ENCODE results near the gene TCF3.
"Not testable (repeated sequence)": the region's sequence is repeated elsewhere in the genome, so short reads cannot be mapped to it uniquely, and the experiment has no call there.

TCF3 gene

DNA sequence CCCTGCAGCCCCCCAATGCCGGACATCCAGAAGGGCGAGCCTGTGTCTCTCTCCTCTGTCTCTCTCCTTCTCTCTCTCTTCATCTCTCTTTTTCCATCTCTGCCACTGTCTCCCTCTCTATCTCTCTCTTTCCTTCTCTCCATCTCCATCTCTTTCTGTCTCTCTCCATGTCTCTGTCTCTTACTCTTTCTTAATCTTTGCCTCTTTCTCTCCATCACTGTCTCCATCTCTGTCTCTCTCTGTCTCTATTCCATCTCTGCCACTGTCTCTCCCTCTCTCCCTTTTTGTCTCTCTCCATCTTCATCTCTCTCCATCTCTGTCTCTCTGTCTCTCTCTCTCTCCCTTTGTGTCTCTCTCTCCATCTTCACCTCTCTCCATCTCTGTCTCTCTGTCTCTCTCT lies 25.7 kb upstream of the TCF3 start:
- Mint-ChIP-seq H3K4me1 (ENCODE audit: low read depth) (no peaks in the 10 kb centered on the region), H3K27me3 (ENCODE audit: low read depth) (peaks cover 25% of the 10 kb centered on the region), H3K4me3 (no peak overlapping the region), H3K9me3 (no peaks in the 10 kb centered on the region), H3K36me3 (ENCODE audit: low read depth) (no peaks in the 10 kb centered on the region), H3K27ac (no peak overlapping the region)

DNA sequence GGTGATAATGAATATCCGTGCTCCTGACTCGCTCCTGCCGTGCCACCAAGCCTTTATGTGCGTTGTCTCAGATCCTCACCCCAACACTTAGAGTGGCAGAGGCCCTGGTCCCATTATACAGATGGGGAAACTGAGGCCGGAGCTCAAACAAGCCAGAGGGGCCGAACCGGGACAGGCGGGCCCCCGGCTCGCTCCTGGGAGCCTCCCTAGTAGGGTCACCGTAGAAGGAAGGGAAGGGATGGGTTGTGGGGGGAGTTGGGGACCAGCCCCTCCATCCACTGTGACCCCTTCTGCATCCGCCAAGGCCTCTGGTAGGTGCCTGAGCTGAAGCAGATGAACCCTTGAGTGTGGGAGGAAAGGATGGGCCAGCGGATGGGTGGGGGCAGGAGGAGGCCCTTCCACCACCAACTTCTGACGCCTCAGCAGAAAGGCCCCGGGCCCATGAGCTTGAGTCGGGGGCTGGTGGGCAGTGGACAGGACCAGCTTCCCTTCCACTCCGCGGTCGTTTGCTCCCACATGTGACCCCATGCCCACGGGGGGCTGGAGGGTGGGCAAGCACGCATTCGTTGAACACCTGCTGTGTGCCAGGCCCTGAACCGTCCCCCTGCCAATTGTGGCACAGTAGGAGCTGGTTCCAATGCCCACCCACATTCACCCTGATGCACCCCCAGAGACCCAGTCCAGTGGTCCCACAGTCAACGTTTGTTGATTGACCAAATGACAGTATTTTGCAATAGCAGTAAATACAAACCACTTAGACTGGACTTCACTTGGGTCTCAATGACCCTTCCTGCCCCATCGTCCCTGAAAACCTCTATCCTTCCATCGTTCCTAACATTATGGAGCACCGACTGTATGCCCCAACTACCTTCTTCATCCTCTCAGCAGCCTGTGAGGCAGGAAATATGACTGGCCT lies 24.2 kb upstream of the TCF3 start:
- Mint-ChIP-seq H3K9me3 (no peaks in the 10 kb centered on the region), H3K27me3 (ENCODE audit: low read depth) (peaks cover 28% of the 10 kb centered on the region), H3K27ac (no peak overlapping the region), H3K36me3 (ENCODE audit: low read depth) (no peaks in the 10 kb centered on the region), H3K4me1 (ENCODE audit: low read depth) (no peaks in the 10 kb centered on the region), H3K4me3 (no peak overlapping the region)

DNA sequence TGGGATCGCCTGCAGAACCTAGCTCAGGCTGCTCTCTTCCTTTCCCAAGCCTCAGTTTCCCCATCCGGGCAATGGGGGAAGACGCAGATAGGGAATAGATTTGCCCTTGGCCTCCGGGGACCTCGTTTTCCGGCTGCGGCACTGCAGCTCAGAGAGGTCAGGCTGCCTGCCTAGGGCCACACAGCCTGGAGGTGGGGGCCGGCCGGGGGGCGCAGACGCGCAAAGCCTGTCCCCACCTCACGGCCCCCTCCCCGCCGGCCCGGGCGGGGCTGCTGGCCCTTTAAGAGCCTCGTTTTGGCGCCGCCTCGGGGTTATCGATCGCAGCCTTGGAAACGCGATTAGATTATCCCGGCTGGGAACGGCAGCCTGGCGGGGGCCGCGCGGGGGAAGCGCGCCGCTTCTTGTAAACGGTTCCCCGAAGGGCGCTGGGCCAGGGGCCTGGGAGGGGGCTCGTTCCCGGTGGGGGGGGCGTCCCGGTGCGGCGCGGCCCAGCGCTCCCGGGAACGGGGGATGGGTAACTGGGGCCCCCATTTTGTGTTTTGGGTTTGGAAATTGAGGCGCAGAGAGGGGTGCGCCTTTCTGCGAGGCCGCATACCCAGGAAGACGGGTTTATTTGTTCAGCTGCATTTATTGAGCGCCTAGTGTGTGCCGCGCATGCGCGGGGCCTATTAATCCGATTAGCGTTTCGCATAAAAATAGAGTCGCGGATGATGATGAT lies 23.4 kb upstream of the TCF3 start:
- H3K9me3 Mint-ChIP-seq: no peaks in the 10 kb centered on the region
- peaks cover 34% of the 10 kb centered on the region for H3K27me3 Mint-ChIP-seq (ENCODE audit: low read depth)
- H3K4me1 Mint-ChIP-seq (ENCODE audit: low read depth): peaks cover 2% of the 10 kb centered on the region
- H3K36me3 Mint-ChIP-seq (ENCODE audit: low read depth): no peaks in the 10 kb centered on the region
- H3K27ac Mint-ChIP-seq: no peak overlapping the region
- H3K4me3 Mint-ChIP-seq: no peak overlapping the region

DNA sequence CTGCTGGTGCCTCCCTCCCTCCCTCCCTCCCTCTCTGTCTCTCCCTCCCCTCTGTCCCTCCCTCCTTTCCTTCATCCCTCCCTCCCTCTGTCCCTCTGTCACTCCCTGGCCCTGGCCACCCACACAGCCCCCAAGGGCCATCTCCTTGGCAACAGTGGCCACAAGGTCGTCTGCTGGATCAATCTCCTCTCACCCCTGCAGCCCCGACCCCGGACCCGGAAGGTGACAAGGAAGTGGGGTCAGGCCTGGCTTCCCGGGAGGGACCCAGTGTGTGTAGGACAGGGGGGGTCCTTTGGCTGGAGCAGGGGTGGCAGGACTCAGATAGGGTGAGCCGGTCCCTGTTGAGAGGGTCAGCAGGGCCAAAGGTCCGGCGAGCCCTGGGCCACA lies 21.9 kb upstream of the TCF3 start:
- H3K27ac Mint-ChIP-seq: no peak overlapping the region
- peaks cover 48% of the 10 kb centered on the region for H3K27me3 Mint-ChIP-seq (ENCODE audit: low read depth)

DNA sequence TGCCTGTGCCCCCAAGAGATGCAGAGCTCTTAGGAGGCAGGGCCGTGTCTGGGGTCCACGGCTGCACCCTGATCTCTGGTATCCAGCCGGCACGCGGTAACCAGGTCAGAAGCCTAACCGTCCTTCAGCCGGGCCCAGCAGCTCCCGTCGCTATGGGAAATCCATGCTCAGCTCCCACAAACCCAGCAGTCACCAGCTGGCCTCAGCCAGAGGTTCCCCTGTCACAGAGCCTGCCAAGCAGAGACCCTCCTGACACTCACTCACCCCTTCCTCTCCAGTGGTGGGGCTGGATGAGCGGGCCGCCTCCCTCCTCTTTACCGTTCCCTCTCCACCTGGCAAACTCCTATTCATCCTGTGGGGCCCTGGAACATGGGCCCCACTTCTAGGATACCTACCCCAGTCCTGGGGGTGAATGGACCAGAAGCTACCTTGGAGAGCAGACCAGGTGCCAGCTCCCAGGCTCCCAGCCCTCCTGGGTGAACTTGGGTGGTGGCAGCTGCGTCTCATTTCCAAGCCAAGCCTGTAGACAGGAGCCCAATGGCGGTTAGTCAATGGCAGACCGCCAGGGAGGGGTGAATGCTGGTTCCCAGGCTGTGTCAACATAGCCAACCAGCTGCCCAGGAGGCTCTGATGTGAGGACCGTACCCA lies 21.4 kb upstream of the TCF3 start:
- Mint-ChIP-seq H3K4me1 (ENCODE audit: low read depth) (peaks cover 2% of the 10 kb centered on the region), H3K9me3 (no peaks in the 10 kb centered on the region), H3K27me3 (ENCODE audit: low read depth) (peaks cover 52% of the 10 kb centered on the region), H3K36me3 (ENCODE audit: low read depth) (no peaks in the 10 kb centered on the region), H3K27ac (no peak overlapping the region), H3K4me3 (no peak overlapping the region)

More for the DNA sequence above, 21.9 kb upstream of the TCF3 start:
- H3K4me1 Mint-ChIP-seq (ENCODE audit: low read depth): peaks cover 2% of the 10 kb centered on the region
- no peaks in the 10 kb centered on the region for H3K36me3 Mint-ChIP-seq (ENCODE audit: low read depth)
- H3K9me3 Mint-ChIP-seq: no peaks in the 10 kb centered on the region
- no peak overlapping the region for H3K4me3 Mint-ChIP-seq

DNA sequence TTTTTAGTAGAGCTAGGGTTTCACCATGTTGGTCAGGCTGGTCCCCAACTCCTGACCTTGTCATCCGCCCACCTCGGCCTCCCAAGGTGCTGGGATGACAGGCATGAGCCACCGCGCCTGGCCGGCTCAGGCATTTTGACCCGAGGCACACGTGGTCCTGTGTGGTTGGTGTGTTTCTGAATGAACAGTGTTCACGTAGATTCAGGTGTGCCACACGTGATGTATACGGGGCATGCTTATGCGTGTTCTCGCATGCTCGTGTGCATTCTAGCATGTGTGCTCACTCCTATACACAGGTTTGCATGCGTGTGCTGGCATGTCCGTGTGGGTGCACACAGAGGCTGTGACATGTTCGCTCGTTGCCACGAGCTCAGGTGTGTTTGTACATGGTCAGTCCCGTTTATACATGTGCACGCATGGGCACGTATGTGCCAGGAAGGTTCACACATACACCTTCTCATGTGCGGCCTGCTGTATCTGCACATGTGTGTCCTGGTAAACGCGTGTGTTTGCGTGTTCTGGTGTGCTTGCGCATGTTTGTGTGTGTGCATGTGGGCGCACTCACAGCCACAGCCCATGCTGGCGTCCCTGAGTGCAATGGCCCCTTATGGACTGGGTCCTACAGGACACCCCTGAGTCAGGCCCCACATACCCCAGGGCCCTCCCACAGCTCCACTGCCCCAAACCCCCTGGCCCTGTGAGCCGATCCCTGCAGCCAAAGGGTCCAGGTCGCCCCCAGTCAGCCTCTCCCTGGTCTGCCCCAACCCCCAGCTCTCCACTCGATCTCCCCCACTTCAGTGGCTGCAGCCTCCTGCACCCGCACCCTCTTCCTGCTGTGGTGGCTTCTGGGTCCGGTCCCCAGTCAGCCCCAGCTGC lies 20.6 kb upstream of the TCF3 start:
- Mint-ChIP-seq H3K27ac (no peak overlapping the region), H3K4me1 (ENCODE audit: low read depth) (peaks cover 4% of the 10 kb centered on the region), H3K27me3 (ENCODE audit: low read depth) (peaks cover 54% of the 10 kb centered on the region), H3K4me3 (no peak overlapping the region), H3K9me3 (no peaks in the 10 kb centered on the region), H3K36me3 (ENCODE audit: low read depth) (no peaks in the 10 kb centered on the region)

DNA sequence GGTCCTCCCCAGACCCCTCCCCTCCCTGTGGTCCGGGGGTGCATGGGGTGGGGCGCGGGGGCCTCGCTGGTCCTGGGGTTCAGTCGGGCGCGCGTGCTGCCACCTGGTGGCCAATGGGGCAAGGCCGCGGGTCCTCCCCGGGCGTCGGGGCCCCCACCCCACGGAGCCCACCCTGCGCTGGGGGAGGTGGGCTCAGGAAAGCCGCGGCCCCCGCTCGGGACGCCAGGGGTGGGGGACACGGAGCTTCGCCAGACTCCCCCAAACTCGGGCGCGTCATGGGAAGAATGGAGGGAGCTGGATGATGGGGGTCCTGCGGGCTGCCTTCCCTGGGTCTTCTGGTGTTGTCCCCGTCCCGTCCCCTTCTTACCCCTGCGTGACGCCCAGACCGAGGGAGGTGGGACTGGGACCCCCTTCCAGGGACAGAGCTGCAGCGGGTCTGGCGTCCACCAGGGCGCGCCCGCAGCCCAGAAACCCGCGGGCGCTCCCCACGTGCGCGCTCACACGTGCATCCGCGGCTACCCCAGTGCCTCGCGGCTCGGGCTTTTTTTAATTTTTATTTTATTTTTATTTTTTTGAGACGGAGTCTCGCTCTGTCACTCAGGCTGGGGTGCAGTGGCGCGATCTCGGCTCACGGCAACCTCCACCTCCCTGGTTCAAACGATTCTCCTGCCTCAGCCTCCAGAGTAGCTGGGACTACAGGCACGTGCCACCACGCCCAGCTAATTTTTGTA lies 19.8 kb upstream of the TCF3 start:
- peaks cover 6% of the 10 kb centered on the region for H3K4me1 Mint-ChIP-seq (ENCODE audit: low read depth)
- no peak overlapping the region for H3K4me3 Mint-ChIP-seq
- no peaks in the 10 kb centered on the region for H3K9me3 Mint-ChIP-seq
- no peaks in the 10 kb centered on the region for H3K36me3 Mint-ChIP-seq (ENCODE audit: low read depth)
- H3K27me3 Mint-ChIP-seq (ENCODE audit: low read depth): peaks cover 51% of the 10 kb centered on the region
- H3K27ac Mint-ChIP-seq: no peak overlapping the region

DNA sequence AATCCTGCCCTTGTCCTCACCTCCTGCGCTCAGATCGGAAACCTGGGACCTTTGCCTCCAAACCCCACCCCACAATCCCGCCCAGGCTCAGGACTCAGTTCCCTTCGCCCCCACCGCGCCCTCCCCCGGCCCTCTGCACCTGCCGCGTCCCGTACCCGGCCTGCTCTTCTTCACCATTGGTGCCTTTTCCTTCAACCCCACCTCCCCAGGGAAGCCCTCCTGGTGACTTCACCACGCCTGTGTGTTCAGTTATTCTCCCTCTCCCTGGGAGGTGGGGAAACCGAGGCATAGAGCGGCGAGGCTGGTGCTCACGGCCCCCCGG lies 19.3 kb upstream of the TCF3 start:
- no peak overlapping the region for H3K4me3 Mint-ChIP-seq
- H3K36me3 Mint-ChIP-seq (ENCODE audit: low read depth): no peaks in the 10 kb centered on the region
- H3K4me1 Mint-ChIP-seq (ENCODE audit: low read depth): peaks cover 6% of the 10 kb centered on the region
- H3K9me3 Mint-ChIP-seq: no peaks in the 10 kb centered on the region
- no peak overlapping the region for H3K27ac Mint-ChIP-seq
- H3K27me3 Mint-ChIP-seq (ENCODE audit: low read depth): peaks cover 46% of the 10 kb centered on the region

DNA sequence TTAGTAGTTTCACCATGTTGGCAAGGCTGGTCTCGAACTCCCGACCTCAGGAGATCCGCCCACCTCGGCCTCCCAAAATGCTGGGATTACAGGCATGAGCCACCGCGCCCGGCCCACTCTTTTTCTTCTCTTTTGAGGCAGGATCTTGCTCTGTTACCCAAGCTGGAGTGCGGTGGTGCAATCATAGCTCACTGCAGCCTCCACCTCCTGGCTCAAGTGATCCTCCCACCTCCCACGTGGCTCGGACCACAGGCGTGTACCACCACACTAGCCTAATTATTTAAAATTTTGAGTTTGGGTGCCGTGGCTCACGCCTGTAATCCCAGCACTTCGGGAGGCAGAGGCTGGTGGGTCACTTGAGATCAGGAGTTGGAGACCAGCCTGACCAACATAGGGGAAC lies 18.3 kb upstream of the TCF3 start:
- H3K27me3 Mint-ChIP-seq (ENCODE audit: low read depth): peaks cover 41% of the 10 kb centered on the region
- H3K27ac Mint-ChIP-seq; H3K9me3 Mint-ChIP-seq; H3K36me3 Mint-ChIP-seq (ENCODE audit: low read depth); H3K4me1 Mint-ChIP-seq (ENCODE audit: low read depth); H3K4me3 Mint-ChIP-seq: not testable (repeated sequence)

DNA sequence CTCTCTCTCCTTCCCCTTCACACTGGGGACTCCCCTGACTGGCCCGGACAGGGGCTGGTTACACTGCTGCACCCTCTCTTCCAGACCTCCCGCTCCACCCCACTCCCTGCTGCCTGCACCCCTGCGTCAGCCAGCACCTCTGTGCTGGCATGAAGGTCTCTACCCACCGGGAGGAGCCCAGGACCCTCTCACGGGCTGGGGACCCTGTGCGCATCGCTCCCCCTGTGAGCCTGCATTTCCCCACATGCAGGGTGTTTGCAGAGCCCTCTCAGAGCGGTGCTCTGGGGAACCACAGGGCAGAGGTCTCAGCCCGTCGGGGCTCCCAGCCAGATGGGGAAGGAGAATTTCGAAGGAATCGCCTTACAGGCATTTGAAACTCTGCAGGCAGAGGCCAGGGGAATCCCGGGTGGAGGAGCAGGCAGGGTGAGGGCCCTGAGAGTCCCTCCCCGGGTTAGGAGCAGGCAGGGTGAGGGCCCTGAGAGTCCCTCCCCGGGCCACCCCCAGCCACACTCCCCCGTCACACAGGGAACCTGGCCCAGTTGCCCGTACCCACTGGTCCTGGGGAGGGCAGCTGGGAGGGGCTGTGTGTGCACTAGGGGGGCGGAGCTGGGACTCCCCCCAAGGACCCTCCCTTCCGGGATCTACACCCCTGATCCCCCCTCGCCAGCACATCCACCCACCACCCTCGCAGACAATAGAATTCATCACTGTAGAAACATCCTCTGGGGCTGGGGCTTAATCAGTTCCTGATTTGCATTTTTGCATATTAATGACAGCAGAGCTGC lies 16.3 kb upstream of the TCF3 start:
- H3K9me3 Mint-ChIP-seq: no peaks in the 10 kb centered on the region
- H3K27ac Mint-ChIP-seq: no peak overlapping the region
- H3K4me3 Mint-ChIP-seq: no peak overlapping the region
- H3K36me3 Mint-ChIP-seq (ENCODE audit: low read depth): no peaks in the 10 kb centered on the region
- H3K27me3 Mint-ChIP-seq (ENCODE audit: low read depth): peaks cover 37% of the 10 kb centered on the region
- peaks cover 6% of the 10 kb centered on the region for H3K4me1 Mint-ChIP-seq (ENCODE audit: low read depth)

DNA sequence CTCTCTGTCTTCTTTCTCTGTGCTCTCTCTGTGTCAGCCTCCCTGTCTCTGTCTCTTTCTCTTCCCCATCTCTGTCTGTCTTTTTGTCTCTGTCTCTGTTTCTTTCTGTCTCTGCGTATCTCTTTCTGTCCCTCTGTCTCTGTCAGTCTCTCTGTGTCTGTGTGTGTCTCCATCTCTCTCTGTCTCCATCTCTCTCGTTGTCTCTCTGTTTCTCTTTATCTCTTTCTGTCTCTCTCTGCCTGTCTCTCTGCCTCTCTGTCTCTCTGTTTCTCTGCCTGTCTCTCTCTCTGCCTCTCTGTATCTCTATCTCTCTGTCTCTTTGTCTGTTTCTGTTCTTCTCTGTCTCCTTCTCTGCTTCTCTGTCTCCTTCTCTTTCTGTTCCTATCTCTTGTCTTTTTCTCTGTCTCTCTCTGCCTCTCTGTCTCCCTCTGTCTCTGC lies 15.7 kb upstream of the TCF3 start:
- Mint-ChIP-seq H3K4me3 (no peak overlapping the region), H3K27ac (no peak overlapping the region)

DNA sequence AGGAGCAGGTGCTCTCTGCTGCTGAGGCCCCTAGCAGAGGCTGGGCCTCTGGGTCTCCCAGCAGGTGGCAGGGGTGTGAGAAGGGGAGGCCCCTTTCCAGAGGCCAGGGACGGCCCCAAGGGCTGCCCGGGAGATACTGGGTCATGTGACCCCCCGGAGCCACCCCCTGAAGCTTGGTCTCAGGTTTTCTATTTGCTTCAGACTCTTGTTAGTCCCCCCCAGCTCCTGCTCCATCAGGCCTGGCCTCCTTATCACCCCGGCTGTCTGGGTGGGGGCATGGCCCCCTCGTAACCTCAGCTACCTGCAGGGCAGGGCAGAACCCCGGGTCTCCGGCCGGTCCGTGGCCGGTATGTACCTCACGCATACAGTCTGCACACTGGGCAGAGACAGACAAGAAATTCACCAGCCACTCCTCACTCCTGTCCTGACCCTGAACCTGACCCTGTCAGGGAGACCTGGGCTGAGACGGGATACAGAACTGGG lies 13.2 kb upstream of the TCF3 start:
- peaks cover 4% of the 10 kb centered on the region for H3K4me1 Mint-ChIP-seq (ENCODE audit: low read depth)
- peaks cover 27% of the 10 kb centered on the region for H3K27me3 Mint-ChIP-seq (ENCODE audit: low read depth)
- no peak overlapping the region for H3K27ac Mint-ChIP-seq
- no peaks in the 10 kb centered on the region for H3K36me3 Mint-ChIP-seq (ENCODE audit: low read depth)
- H3K9me3 Mint-ChIP-seq: no peaks in the 10 kb centered on the region
- no peak overlapping the region for H3K4me3 Mint-ChIP-seq

More for the DNA sequence above, 15.7 kb upstream of the TCF3 start:
- H3K27me3 Mint-ChIP-seq (ENCODE audit: low read depth): peaks cover 37% of the 10 kb centered on the region
- peaks cover 6% of the 10 kb centered on the region for H3K4me1 Mint-ChIP-seq (ENCODE audit: low read depth)
- no peaks in the 10 kb centered on the region for H3K9me3 Mint-ChIP-seq
- H3K36me3 Mint-ChIP-seq (ENCODE audit: low read depth): no peaks in the 10 kb centered on the region

DNA sequence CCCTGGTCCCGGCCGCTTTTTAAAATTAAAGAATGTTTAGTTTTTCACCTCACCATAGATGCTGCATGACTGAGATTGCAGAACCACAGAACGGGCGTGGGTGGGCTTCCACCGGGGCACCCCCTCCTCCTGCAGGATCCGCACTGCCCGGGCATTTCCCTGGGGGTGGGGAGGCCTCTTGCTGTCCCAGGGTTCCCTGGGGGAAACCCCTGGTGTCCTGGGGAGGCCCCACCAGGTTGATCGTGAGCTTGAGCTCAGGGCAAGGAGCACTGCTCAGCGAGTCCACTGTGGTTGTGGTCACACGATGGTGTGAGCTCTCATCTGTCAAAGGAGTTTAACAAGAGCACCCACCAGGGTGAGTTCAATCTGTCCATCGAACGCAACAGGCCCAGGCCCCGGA lies 11.4 kb upstream of the TCF3 start:
- no peaks in the 10 kb centered on the region for H3K9me3 Mint-ChIP-seq
- no peaks in the 10 kb centered on the region for H3K36me3 Mint-ChIP-seq (ENCODE audit: low read depth)
- H3K27ac Mint-ChIP-seq: no peak overlapping the region
- H3K4me3 Mint-ChIP-seq: no peak overlapping the region
- peaks cover 4% of the 10 kb centered on the region for H3K4me1 Mint-ChIP-seq (ENCODE audit: low read depth)
- peaks cover 10% of the 10 kb centered on the region for H3K27me3 Mint-ChIP-seq (ENCODE audit: low read depth)

All from T-helper 1 cell treated with Interleukin-12 subunit alpha and Interleukin-12 subunit beta and Interleukin-4 antibody, amounts not matched to agents 30 μg/mL and 1 μg/mL, for 36 hours (primary cell).